NCI-H510A (cell line): ENCODE results near the gene ZNF883.
"Not testable (repeated sequence)": the region's sequence is repeated elsewhere in the genome, so short reads cannot be mapped to it uniquely, and the experiment has no call there.

ENCODE experiments used
- DNase-seq: peaks from one replicate; lab custom pipeline; 2025; lab: John Stamatoyannopoulos, UW

ZNF883 gene

GRCh38 chr9:113011911-113012381, at the start of gene ZNF883:
TSS of gene ZNF883 (minus strand) at chr9:113012192.
- DNase-seq, result peak; percentile 30

GRCh38 chr9:113061072-113061850, 49.3 kb upstream of the ZNF883 start:
- peak; percentile 12 for DNase-seq

GRCh38 chr9:113059581-113060284, 47.7 kb upstream of the ZNF883 start:
- DNase-seq, result not testable (repeated sequence)

- DNase-seq, result no peak
Observed at GRCh38 chr9:113057193-113057592, 45.2 kb upstream of the ZNF883 start.

DNA sequence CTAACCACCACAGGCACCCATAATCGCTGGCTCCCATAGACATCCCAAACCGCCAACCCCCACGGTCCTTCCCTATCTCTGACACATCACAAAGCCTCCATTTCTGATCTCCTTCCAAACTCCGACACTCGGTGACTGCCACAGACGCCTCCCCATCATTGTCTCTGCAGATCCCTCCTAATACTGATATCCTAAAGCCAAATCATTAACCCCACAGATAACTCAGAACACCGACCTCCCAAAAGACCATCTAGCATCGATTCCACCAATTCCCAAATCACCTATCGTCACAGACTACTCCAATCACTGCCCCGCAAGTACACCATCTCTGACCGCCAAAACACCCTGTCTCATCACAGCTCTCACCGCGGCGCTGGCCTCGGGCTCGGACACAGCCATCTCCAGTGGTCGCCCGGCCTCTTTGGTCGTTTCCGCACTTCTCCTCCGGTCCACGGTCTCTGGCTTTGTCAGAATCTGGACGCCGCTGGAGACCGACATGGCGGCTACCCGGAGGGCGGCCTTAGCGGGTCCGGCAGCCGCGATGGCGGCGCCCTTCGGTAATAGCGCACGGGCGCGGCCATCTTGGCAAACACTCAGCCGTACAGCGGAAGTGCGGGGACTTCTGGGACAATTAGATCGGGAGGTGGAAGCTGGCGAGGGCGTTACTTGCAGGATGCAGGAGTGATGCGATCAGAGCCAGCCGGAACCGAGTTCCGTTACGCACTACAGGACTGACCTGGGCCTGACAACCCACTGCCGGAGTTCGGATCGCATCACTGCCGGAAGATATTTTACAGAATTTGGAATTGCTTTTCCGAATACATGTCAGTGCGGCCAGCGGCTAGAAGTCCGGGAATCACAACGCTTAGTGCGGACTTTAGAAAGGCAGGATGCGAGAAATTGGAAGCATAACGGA, 44.5 kb upstream of the ZNF883 start, which contains the start of gene ZFP37:
Gene ZFP37 (minus strand): TSS at position 534 of the 916 bp plus-strand sequence. CDS start 36 bp downstream, at position 498.
- peak; percentile 89 for DNase-seq

- DNase-seq, result no peak
Observed at GRCh38 chr9:113042884-113043657, 31.1 kb upstream of the ZNF883 start.

DNA sequence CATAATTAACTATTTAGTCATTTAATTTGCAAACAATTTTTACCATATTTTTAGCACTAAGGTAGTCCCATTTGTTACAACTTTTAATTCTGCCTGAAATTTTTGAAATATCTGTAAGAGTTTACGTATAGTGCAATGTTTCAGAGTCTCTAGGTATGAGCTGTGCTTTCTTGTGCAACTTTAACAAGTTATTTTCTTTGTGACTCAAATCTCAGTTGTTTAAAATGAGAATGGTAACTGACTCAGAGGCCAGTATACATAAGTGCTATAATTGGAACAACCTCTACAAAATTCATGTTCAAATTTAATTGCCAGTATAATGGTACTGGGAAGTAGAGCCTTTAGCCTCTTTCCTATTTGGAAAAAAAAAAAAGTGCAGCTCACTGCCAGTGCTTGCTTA, 14.2 kb upstream of the ZNF883 start:
- no peak for DNase-seq

GRCh38 chr9:113018247-113018646, 6.3 kb upstream of the ZNF883 start:
- DNase-seq, result no peak

GRCh38 chr9:113012492-113012891, 500 bp upstream of the ZNF883 start:
- DNase-seq, result no peak

DNA sequence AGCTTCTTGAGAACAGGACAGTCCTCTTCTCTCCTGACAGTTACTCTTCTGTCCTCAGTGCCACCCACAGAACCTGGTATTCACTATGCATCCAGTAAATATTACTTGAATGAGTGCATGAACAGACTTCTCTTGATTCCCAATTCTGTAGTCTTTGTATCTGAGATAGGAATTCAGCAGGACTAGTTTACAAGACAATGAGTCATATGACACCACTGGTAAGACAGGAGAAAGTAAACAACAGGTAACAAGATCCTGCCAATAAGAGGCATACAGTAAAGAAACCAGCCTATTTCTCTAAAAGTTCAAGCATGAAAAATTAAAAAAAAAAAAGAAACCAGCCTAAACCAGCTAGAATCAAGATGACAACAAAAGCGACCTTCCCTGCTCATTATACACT, 6.2 kb downstream of the ZNF883 start:
- DNase-seq, result no peak

DNA sequence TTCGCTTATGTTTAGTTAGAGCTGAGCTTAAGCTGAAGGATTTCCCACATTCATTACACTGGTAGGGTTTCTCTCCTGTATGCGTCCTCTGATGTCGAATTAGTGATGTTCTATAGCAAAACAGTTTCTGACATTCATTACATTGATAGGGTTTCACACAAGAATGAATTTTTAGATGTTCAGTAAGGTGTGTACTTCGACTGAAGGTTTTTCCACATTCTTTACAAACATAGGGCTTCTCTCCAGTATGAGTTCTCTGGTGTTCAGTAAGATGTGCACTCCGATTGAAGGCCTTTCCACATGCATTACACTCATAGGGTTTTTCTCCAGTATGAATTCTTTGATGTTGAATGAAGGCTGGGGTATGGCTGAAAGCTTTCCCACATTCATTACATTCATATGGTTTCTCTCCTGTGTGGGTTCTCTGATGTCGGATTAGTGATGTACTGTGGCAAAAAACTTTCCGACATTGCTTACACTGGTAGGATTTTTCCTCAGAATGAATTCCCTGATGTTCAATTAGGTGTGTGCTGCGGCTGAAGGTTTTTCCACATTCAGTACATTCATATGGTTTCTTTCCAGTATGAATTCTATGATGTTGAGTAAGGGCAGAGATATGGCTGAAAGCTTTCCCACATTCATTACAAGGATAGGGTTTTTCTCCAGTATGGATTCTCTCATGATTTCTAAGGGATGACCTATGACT, 14.6 kb downstream of the ZNF883 start:
- DNase-seq, result no peak

DNA sequence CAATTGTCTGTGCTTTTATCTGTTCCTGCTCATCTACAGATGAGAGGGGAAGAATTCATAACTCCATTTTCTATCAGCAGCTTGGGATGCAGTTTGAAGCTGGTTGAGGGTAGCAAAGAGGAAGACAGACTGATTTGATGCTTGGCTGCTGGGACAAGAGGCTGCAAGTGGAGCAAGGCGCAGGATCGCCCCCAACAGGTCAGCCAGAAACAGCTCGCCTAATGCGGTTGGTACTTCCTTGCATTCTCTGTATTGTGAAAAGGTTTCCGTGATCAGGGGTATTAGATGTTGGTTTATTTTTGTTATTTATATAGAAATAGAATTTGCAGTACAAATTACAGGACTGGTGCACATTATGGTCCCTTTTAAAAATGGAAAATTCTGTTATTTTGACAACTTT, 40.6 kb downstream of the ZNF883 start:
- DNase-seq, result no peak

- no peak for DNase-seq
Observed at GRCh38 chr9:112970939-112971338, 41.1 kb downstream of the ZNF883 start.

- no peak for DNase-seq
Observed at GRCh38 chr9:112969730-112970129, 42.3 kb downstream of the ZNF883 start.

DNA sequence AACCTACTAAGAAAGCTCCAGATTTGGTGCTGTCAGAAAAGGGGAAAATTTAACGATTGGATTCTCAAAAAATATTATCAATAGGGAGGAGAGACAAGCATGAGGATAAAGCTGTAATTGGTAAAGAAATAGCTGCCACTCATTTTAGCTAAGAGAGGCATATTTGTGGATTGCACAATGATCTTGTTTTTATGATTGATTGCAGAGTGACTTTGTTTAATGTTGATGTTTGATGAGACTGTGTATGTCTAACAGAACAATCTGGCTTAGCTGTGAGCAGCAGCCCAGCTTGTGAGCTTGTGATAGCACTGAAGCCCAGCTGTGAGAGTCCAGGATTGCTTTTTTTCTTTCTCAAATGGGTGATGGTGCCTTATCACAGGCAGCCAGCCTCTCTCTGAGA, 56.4 kb downstream of the ZNF883 start:
- no peak for DNase-seq

DNA sequence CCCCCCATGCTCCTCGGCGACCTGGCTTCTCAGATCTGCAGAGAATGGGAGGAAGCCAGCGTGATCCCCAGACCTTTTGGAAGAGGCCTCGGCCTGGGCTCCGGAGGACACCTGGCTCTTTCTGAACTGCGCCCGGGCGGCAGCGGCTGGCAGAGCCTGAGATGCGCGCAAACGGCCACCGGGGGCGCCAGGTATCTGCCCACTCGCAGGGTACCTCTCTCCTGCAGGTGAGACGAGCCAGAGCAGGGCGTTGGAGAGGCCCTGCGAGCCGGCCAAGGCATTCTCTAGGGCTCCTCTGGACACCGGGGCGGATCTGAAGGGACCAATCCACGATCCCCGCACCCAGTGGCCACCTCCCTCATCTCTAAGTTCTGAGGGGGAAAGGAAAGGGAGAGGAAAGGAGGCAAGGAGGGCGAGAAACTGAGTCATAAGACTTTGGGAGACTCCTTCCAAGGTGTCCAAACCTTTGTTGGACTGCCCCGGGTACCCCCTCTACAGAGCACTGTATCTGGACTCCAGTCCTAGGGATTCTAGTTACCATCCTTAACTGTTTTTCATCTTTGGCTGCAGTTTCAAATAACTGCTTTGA, 66.3 kb downstream of the ZNF883 start:
- DNase-seq, result no peak

DNA sequence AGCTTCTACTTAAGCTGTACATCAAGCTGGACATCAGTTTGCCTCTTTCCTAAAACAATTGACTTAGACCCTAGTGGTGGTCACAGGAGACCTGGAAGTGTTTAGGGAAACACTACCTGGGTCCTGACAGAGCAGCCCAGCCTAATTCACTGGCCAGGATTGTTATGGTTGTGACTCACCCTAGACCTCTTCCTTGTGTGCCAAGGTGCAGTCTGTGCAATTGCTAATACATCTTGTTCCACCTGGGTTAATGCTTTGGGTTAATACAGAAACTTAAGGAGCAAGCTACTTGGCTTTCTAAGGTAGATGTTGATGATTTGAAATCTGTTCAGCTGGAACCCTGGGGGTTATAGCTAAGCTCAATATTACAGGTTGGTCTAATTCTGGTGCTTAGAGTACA, 72.6 kb downstream of the ZNF883 start:
- no peak for DNase-seq

DNA sequence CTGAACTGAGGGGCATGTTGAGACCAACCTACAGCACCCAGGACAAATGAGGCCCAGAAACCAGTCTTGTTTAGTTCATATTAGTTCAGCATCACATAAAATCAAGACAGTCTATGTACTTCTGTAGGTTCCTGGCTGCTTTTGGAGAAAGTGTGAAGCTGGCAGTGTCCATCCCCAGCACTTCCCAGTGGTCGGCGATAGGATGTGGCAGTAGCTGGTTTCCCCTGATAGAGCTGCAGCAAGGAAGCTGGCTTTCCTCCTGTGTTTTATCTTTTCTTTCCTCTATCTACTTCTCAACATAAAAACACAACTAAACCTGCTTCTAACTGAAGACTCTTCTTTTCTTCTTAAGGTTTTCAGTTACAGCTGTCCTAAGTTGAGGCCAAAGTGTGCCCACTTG, 78.3 kb downstream of the ZNF883 start:
- no peak for DNase-seq

GRCh38 chr9:112925058-112925641, 86.8 kb downstream of the ZNF883 start:
- DNase-seq, result peak; percentile 6

DNA sequence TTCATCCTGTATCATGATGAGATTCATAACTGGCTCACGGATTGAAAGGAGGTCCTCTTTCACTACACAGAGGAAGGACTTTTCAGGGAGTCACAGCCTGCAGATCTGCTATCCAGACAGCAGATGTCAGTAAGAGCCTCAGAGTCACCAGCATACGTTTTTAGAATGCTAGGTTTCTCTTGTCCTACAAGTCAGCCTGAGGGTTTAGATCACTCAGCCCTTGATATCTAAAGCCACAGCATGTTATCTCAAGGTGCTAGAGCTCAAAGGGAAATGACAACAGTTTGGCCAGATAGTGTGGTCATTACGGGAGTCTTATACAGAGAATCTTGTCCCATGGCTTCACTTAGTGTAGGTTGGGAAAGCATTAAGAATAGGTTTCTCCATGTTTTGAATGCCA, 90.4 kb downstream of the ZNF883 start:
- DNase-seq, result peak; percentile 15
